ENCODE measurements around the gene C1orf226.

C1orf226 gene

DNA sequence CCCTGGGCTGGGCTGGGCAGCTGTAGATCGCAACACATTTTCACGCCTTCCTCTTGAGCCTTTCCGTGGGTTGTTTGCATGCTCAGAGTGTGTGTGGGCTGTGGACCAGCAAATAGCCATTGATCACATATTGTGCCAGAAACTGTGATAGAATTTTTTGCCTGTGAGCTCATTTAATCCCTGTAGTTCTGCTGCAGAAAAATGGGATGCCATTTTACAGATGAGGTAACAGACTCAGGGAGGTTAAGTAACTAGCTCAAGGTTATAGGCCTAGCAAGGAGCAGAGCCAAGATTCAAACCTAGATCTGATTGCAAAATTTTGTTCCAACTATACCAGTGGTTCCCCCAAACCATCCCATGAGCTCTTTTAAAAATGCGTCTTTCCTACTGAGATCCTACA is 15.4 kb upstream of the C1orf226 start:
- DNase-seq = no peak

DNA sequence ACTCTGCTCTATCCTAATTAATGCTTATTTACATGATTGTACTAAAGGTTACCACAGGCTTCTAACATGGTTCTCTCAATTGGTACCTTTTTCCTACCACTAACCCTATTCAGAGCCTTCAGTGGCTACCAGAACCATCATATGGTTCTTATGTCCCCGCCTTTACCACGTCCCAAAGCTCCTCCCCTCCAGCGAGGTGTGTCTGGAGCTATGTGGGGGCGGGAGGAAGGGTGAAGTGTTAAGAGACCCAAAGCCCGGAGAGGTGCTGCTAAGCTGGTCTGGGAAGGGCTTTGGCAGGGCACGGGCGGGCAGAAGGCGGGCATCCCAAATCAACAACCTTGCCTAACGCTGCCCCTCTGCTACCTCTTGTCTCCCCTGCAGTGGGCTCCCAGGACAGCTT is 14.9 kb upstream of the C1orf226 start:
- DNase-seq = no peak

DNA sequence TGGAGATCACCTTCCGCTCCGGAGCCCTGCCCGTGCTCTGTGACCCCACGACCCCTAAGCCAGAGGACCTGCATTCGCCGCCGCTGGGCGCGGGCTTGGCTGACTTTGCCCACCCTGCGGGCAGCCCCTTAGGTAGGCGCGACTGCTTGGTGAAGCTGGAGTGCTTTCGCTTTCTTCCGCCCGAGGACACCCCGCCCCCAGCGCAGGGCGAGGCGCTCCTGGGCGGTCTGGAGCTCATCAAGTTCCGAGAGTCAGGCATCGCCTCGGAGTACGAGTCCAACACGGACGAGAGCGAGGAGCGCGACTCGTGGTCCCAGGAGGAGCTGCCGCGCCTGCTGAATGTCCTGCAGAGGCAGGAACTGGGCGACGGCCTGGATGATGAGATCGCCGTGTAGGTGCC is 14.5 kb upstream of the C1orf226 start:
- DNase-seq = no peak

DNA sequence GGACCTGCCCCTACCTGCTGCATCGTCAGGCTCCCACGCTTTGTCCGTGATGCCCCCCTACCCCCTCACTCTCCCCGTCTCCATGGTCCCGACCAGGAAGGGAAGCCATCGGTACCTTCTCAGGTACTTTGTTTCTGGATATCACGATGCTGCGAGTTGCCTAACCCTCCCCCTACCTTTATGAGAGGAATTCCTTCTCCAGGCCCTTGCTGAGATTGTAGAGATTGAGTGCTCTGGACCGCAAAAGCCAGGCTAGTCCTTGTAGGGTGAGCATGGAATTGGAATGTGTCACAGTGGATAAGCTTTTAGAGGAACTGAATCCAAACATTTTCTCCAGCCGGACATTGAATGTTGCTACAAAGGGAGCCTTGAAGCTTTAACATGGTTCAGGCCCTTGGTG is 13.8 kb upstream of the C1orf226 start:
- DNase-seq = no peak

DNA sequence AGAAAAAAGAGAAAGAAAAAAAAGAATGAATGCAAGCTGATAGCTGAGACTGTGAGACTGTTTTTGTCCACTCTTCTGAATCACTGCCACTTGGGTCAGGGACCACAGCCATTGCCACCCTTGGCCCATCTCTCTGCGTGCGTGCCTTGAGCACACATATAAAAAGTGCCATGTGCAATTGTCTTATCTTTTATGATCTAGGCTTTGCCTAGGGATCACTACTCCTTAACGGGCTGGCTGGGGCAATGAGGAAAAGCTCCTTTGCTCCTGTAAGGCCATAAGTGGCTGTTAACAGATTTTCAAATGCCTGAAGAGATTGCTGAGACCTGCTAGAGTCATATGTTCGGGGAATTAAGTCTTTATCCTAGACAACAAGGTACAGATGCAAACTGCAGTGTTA is 13.1 kb upstream of the C1orf226 start:
- DNase-seq = no peak

DNA sequence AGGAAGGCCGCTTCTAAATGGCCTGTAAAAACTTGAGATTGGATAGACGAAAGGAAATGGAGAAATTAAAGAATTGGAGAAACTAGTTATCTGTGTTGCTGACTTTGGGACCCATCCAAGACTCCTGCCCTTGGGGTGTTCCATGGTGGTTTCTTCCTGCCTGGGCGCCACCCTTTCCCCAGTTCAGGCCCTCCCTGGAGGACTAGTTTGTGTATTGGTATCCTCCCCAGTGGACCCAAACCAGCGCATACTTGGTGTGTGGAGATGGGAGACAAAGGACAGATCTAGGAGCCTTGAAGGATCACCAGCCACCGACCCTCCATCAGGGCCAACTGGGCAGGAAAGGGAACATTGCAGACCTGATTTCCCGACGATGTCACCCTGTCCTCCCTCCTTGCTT is 12.0 kb upstream of the C1orf226 start:
- no peak for DNase-seq

DNA sequence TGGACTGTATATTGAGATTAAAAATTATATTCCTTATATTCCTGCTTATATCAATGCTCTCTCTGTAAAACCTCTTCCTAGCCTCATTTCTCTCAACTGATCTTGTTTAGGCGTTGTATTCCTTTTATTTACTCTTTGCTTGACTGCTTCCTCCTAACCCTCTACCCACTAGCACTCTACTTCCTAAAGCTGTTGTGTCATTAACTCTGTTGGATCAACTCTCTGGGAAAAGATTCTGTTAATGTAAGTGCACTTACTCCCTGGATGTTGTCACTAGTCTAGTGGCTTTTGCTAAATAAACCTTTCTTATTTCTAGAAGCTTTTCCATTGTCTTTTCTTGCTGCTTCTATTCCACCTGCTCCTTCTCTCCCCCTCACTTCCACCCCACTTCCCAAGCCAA is 11.4 kb upstream of the C1orf226 start:
- DNase-seq = no peak

DNA sequence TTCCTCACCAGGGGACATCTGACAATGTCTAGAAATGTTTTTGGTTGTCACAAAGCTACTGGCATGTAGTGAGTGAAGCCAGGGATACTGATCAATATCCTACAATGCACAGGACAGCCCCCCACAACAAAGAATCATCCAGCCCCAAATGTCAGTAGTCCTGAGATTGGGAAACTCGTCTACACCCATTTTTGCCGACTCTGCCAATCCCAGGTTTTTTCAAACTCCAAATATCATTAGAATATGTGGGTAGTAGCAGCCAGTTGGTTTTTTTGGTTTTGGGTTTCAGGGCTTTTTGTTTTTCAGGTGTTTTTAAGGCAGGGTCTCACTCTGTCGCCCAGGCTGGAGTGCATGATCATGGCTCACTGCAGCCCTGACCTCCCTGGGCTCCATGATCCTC is 10.8 kb upstream of the C1orf226 start:
- no peak for DNase-seq

DNA sequence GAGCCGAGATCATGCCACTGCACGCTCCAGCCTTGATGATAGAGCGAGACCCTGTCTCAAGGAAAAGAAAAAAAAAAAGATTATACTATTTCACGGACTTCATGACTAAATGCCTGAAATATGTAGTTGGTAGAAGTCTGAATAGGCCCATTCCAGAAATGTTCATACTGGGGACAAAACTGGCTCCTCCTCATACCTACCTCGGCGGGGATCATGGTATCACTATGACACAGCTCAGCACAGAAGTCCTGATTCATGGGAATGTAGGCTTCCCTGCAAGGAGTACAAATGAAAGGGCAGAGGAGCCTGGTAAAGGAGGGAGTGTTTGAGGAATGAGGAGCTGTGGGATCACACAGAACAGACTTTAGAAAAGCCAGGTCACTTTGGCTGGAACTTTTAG is 9.9 kb upstream of the C1orf226 start:
- no peak for DNase-seq

DNA sequence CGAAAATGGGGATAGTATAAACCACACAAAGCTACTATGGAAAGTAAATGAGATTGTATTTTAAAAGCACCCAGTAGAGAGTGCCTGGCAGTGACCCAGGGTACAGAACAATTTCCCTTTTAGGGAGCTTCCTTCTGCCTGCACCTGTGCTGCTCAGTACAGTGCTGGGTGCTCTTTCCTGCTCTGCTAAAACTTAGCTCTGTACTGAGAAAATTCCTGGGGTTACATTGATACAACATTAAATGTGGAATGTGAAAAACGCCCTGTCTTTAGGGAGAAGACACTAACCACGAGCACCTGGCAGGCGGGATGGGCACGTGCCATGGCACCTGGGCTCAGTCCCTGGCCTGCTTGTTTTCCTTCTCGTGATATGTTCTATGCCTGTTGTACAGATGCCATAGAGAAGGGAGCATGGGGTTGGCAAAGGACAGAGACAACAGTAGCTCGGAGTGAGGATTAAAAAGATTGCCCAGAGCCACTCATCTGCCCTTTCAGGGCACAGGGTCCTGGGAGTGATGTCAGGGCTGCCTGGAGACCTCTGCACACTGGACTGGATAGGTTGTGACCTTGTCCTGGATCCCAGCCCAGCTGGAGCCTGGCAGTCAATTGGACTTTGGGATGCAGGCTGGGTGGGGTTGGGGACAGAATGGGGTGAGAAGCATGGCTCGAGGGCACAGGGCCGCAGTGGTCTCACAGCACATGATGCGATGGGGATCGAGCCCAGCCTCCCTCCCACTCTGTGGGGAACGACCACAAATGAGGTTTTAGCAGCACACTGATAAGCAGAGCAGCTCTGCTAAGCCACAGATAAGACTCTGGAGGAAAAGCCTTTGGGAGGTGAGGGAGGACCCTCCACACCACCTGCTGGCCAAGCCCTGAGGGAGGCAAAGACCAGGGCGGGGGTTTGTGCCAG is 9.1 kb upstream of the C1orf226 start:
- DNase-seq = no peak

DNA sequence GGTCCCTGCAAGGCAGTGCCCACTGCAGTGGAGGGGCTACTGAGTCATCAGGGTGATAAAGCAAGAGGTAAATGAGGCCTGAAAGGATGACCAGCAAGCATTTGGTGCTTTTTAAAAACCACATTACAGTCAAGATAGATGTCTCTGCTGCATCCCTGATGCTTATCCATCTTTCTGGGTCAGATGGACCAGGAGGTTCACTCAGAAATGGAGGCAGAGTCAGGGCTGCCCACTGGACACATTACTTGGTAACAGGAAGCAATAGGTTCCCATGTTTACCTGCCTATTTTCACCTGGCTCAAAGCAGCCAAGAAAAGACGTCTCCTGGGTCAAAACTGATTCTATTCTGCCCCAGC is 8.5 kb upstream of the C1orf226 start:
- DNase-seq = no peak

DNA sequence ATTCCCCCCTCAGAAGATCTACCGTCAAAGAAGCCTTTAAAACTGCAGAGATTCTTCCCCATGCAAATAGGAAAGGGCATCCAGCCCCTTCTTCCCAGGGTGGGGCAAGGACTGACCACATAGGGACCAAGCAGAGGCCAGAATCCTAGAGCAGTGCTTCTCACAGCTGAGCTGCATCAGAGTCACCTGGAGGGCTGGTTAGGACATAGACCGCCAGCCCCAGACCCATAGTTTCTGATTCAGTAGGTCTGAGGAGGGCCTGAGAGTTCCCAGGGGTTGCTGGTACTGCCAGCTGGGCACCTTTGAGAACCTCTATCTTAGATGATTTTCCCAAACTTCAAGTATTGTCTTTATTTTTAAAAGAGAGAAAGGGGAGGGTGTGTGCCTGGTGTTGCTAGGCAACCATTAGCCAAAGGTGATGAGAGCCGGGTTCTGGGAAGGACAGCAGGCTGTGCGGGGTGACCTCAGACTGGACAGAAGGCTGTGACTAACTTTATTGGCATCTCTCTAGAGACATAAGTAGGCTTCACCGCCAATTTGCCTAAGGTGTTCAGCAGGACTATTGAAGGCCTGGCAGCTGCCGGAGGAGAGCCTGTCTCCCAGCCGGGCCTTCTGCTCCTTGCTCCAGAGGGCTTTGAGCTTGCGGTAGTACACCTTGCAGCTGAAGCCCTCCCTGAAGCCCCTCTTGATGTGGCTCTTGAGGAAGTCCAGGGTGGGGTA is 7.8 kb upstream of the C1orf226 start:
- no peak for DNase-seq

DNA sequence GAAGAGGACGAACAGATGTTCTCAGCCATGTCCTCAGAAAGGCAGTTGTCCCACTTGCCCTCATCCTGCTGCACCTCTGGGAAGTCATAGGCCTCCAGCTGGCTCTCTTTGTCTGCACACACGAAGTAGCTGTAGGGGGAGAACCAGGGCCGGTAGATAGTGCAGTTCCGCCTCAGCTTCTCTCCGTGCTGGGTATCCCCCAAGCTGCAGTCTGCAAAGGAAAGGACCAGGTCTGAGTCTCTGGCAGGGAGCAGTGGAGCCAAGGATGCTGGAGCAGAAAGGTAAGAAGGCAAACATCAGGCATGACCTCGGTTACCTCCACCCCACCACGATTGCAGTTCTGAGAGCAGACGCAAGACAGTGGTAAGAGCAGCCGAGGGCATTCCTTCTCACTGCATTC is 7.1 kb upstream of the C1orf226 start:
- DNase-seq = no peak

DNA sequence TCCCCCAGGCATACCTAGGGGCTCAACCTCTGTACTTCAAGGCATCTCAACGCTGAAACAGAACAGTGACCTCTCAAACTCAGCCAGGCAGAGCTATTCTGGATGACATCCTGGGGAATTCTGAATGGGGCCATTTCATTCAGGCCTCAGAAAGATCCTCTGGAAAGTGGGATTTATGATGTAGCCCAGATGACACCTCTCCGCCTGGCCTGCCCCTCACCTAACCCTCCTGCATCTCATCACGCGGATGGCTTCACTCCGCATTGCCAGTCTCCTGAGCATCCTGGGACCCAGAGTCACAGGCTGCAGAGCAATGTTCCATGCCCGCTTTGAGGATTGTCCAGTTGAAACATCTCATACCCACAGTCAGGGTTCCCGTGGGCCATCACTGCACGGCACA is 6.1 kb upstream of the C1orf226 start:
- no peak for DNase-seq

DNA sequence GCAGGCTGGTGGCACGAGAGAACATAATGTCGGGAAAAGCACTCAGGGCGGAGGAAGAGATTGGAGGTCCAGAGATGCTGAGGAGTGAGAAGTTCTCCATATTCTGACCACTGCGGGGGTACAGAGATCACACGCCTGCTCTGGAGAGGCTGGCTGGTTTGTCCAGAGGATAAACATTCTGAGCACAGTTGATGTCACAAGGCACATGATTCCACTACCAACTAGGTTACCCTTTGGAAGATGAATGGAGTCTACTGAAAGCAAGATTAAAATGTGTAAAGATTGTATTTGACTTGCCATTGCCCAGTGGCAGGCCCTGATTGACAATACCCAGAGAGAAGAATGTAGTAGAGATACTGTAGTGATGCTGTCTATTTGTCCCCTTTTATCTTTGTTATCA is 4.8 kb upstream of the C1orf226 start, which contains the start of gene SPATA46:
SPATA46 (minus strand) TSS at position 164 of the 400 bp plus-strand sequence; CDS start at position 100, 64 bp downstream.
- DNase-seq = no peak

DNA sequence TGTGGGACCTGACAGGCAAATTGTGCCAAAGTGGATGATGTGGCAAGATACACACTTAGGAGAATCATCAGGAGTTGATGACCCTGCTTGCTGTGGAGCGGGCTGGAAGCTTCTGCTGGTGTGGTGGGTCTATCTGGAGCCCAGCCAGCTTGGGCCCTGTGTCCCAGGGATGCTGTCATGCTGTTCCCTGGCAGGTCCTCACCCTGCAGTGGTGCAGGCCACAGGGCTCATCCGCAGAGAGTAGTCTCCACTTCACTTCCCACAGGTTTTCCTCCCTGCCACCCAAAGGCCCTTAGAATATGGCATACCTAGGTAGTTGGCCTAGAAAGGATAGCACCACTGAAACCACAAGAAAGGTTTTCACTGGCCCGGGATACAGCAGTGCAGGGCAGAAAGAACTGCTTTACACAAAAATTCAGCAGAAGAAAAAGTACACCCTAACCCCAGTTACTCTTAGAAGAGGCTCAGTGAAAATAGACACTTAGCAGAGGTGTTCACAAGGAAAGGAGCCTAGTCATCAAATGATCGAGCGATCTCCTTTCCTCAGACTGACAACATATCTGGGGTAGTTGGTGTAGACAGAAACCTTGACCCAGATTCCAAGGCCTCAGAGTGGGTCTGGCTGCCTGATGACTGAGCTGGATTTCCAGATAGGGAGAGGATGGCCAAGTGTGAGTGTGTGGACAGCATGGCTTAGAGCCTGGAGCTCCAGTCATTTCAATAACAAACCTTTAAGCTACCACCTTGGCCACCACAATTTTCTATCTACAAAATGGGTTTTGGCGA is 1.3 kb upstream of the C1orf226 start:
- no peak for DNase-seq

DNA sequence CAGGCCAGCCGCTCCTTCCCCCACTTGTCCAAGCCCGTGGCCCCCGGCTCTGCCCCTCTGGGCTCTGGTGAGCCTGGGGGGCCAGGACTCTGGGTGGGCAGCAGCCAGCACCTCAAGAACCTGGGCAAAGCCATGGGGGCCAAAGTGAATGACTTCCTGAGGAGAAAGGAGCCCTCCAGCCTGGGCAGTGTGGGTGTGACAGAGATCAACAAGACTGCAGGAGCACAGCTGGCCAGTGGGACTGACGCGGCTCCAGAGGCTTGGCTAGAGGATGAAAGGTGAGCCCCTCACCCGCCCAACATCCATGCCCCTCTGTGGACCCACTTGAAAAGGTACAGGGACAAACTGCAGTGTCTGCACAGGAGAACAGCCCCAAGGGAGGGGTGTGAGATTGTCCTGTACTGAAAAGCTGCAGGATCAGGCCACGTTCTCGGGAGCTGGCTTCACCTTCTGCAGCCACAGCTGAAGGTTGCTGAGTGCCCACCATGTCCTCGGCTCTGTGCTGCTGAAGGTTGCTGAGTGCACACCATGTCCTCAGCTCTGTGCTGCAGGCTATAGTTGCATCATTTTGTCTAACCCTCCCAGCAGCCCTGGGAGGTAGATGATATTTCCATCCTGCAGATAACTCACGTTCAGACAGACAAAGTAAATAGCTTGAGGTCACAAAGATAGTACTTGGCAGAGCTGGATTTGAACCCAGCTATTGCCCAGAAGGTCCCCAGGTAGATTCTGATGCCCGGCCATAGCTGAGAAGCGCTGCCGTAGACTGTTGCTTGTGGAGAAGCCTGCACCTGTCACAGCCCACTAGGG is 618 bp downstream of the C1orf226 start:
- no peak for DNase-seq

DNA sequence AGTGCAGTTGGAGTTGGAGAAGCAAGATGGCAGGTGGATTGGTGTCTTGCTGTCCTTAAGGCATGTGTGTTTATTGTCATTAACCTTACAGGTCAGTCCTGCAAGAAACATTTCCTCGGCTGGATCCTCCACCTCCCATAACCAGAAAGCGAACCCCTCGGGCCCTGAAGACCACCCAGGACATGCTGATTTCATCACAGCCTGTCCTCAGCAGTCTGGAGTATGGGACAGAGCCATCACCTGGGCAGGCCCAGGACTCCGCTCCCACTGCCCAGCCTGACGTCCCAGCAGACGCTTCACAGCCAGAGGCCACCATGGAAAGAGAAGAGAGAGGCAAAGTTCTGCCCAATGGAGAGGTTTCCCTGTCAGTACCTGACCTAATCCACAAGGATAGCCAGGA is 1.6 kb downstream of the C1orf226 start:
- DNase-seq = no peak

DNA sequence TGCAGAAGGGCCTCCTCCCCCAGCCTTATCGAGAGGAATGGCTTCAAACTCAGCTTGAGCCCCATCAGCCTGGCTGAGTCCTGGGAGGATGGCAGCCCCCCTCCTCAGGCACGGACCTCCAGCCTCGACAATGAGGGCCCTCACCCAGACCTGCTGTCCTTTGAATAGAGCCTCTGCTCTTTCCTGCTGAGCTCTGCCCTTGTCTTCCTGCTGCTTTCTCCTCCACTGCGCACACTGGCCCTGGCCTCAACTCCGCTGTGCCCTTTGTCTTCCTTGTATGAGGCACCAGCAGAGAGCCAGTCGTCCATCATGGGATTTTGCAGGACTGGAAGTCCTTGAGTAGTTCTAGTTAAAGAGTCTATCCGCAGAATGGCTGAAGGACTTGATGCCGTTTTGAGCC is 2.0 kb downstream of the C1orf226 start:
- no peak for DNase-seq

DNA sequence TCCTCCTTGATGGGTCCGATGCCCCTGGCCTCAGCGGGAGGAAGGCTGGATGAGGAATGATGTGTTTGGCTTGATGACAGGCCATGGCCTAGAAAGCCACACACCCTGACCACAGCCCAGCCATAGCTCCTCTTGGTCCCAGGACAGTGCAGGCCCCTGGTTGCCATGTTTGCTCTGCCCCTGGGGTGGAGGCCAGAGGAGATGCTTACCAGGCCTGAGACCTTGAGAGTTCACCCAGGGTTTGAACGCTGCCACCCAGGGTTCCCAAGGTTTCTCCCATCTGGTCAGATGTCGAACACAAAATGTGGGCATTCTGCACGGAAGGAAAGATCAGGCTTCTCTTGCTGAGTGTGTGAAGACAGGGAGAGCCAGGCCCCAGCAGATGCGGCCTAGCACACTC is 2.6 kb downstream of the C1orf226 start:
- no peak for DNase-seq

DNA sequence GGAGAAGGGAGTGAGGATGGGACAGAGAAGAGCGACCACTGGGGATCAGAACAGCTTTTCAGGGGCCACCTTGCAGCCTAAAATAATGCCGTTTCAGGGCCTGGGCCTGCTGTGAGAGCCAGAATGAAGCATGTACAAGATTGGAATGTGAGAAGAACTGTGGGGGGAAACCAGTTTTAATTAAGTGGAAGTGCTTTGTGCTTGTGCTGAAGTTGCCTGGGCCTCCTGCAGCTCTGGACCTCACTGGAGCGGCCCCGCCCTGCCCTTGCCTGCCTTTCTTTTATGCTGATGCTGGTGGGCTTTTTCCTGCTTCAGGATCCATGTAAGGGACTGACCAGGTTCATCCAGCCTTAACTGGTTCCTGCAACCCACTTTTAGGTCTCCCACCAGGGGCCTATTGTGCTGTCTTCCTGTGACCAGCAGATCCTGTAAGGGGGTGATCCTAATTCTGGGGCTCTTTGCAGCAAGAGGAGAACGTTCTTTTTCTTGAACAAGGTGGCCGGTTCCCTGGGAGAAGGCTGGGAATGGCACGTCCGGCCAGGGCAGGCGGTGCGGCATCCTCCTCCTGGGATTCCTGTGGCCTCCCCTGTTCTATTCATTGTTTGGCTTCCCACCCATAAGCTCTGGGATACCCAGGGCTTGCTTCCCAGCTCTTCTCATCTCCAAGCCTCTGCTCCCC is 3.2 kb downstream of the C1orf226 start:
- DNase-seq = no peak

DNA sequence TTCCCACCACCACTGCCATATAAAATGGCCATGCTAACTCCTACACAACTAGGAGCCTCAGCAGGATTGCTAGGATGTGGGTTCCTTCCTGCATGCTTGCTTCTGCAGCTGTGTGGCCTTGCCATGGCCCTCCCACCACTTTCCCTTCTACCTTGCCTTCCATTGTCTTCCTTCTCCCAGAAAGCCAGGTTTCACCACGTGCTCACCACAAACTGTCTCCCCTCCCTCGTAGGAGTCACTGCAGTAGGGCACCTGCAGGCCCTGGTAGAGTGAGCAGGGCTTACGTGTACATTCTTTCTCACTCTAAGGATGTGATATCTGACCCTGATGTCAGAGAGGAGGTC is 3.7 kb downstream of the C1orf226 start:
- DNase-seq = no peak
